Left colon (tissue), 2 donors: ENCODE data around the gene ZNF527. TPM values are rescaled to one million over a fixed set of nuclear protein-coding genes. Genes with fewer than 3 reads are reported as not detected.
"Not testable (repeated sequence)": the region's sequence is repeated elsewhere in the genome, so short reads cannot be mapped to it uniquely, and the experiment has no call there.

Experiments used
- ATAC-seq: fragments of 200-7000 bp; cut with Tn5 transposase; one replicate; pipeline ENCODE4 v1.9.1; 2020; ENCODE audit warnings: mild to moderate bottlenecking, moderate library complexity
- DNase-seq, 2 donors: peaks; one replicate each; pipeline ENCODE4 v3.0.0-alpha.2; 2020
- intact Hi-C, 2 donors: fragments of 100-400 bp; cut with DNase I in 1 of 2; cut with micrococcal nuclease in 1 of 2; formaldehyde crosslinking; loops; one replicate each; pipeline versions ENCODE4 v1.11.2 to v1.14.0; 2022; cut with DNase I, micrococcal nuclease
- long read RNA-seq: library from polyadenylated mRNA; unstranded; transcript quantifications from one replicate; pipeline ENCODE4 v2.0.0, GENCODE V29; 2021
- total RNA-seq, 2 donors: library from RNA; stranded (reverse); fragmentation: NEBNext Ultra II Directional; extraction: Animal tissue kit (Norgen Biotek cat#: 25700); gene quantifications; one replicate each; pipeline ENCODE4 v1.2.1, GENCODE V29; 2021
- donor health status: DM: no; HTN: no; CAD: no.
- donor health status: DM: yes; HTN: yes; CAD: no.

ZNF527 gene
- total RNA-seq, result 1 to 10 TPM; 3.9 to 5.3 TPM
- long read RNA-seq, partial matches to known transcripts, result 0 of 2 reads
- long read RNA-seq, other reads (novel, unspliced or antisense), result 0 of 2 reads

- peak; percentile 97 for ATAC-seq
- intact Hi-C loops, result no loop called here
- DNase-seq, result peak; percentile 98
Measured at GRCh38 chr19:37370880-37371661, at the start of gene ZNF527. ZNF527 (plus strand) TSS chr19:37371099; CDS start chr19:37374199, 3,100 bp downstream.

GRCh38 chr19:37329686-37330085 lies 41.2 kb upstream of the ZNF527 start:
- intact Hi-C loops, result no loop called here
- ATAC-seq, result no peak

GRCh38 chr19:37332839-37333238 lies 38.1 kb upstream of the ZNF527 start:
- intact Hi-C loops, result no loop called here
- no peak for DNase-seq
- ATAC-seq, result no peak

More at GRCh38 chr19:37329686-37330085, 41.2 kb upstream of the ZNF527 start:
- DNase-seq, result no peak

GRCh38 chr19:37333457-37333856 lies 37.4 kb upstream of the ZNF527 start:
- DNase-seq (no peak), ATAC-seq (peak; percentile 26)
- intact Hi-C loops, result no loop called here

- DNase-seq (peak; percentile 90 to 91), ATAC-seq (peak; percentile 97)
- intact Hi-C loops, result no loop called here
Measured at GRCh38 chr19:37334179-37335071, 36.5 kb upstream of the ZNF527 start.

GRCh38 chr19:37342753-37343152 lies 28.1 kb upstream of the ZNF527 start:
- intact Hi-C loops, result no loop called here
- ATAC-seq (no peak), DNase-seq (no peak)

- no peak for ATAC-seq
- DNase-seq, result no peak
- intact Hi-C loops, result no loop called here
Measured at GRCh38 chr19:37346091-37346490, 24.8 kb upstream of the ZNF527 start.

- DNase-seq (no peak), ATAC-seq (no peak)
- intact Hi-C loops, result no loop called here
Measured at GRCh38 chr19:37348060-37348459, 22.8 kb upstream of the ZNF527 start.

- no peak for DNase-seq
- intact Hi-C loops, result no loop called here
- ATAC-seq, result no peak
Measured at GRCh38 chr19:37353968-37354367, 16.9 kb upstream of the ZNF527 start.

GRCh38 chr19:37355901-37356300 lies 15.0 kb upstream of the ZNF527 start:
- ATAC-seq, result no peak
- intact Hi-C loops, result no loop called here
- no peak for DNase-seq

- DNase-seq (no peak), ATAC-seq (no peak)
- intact Hi-C loops, result no loop called here
Measured at GRCh38 chr19:37361994-37362393, 8.9 kb upstream of the ZNF527 start.

- DNase-seq (peak in 1 of 2 donors; percentile 11), ATAC-seq (no peak)
- intact Hi-C loops, result no loop called here
Measured at GRCh38 chr19:37362733-37363132, 8.2 kb upstream of the ZNF527 start.

GRCh38 chr19:37370386-37370879 lies 466 bp upstream of the ZNF527 start:
- ATAC-seq (peak; percentile 38), DNase-seq (peak; percentile 33 to 56)
- intact Hi-C loops, result not testable (repeated sequence)

- no peak for DNase-seq
- intact Hi-C loops, result no loop called here
- ATAC-seq, result no peak
Measured at GRCh38 chr19:37389234-37389633, 18.3 kb downstream of the ZNF527 start.

GRCh38 chr19:37391399-37391798 lies 20.5 kb downstream of the ZNF527 start:
- intact Hi-C loops, ATAC-seq, DNase-seq: not testable (repeated sequence)

- intact Hi-C loops, result loop anchor here in 1 of 2 donors (10.0 kb wide), 1 partner anchor 54 kb away; no protein-coding TSS in a partner anchor
- ATAC-seq (no peak), DNase-seq (no peak)
Measured at GRCh38 chr19:37401078-37401477, 30.2 kb downstream of the ZNF527 start.

GRCh38 chr19:37403403-37403802 lies 32.5 kb downstream of the ZNF527 start:
- intact Hi-C loops, result loop anchor here in 1 of 2 donors (10.0 kb wide), 1 partner anchor 51 kb away; no protein-coding TSS in a partner anchor
- ATAC-seq, result no peak
- no peak for DNase-seq

- not testable (repeated sequence) for DNase-seq, ATAC-seq
- intact Hi-C loops, result loop anchor here in 1 of 2 donors (10.0 kb wide), 1 partner anchor 49 kb away; no protein-coding TSS in a partner anchor
Measured at GRCh38 chr19:37406140-37406846, 35.4 kb downstream of the ZNF527 start.

GRCh38 chr19:37412700-37413099 lies 41.8 kb downstream of the ZNF527 start:
- no peak for DNase-seq
- intact Hi-C loops, result no loop called here
- ATAC-seq, result no peak
